Measurements from ENCODE around the gene MOCS2. TPM values are rescaled to one million over a fixed set of nuclear protein-coding genes. Genes with fewer than 3 reads are reported as not detected.

Gene MOCS2
- total and polyA plus RNA-seq, 2 of the 8 experiments (the other 6 are each of a cell fraction or from before 2014, with no cell fraction given) = 6.7 to 16.1 TPM

- POLR2A ChIA-PET (ENCODE audit: partially characterized antibody) = no interaction called here
- 95% methylated on average over 1 of the region's 1 CpG; no CpG with 5 or more reads in 1 of the 2 experiments for WGBS, 2 experiments (ENCODE audit: extremely low coverage in 1 of 2, insufficient coverage in 1 of 2, insufficient read length in 1 of 2, insufficient replicate concordance in 2 of 2, low coverage in 1 of 2, low lambda C conversion rate in 2 of 2, missing lambda C conversion rate in 1 of 2)
- Histone ChIP-seq H4K20me1 (replicated peaks in 1 of 2; ENCODE audit: control insufficient read depth in 1 of 2, insufficient read depth in 2 of 2, low read length in 2 of 2) (no peaks in the 10 kb centered on the region), H2BK20ac (ENCODE audit: low read length) (no peak overlapping the region), H3K4me2 (ENCODE audit: insufficient read depth in 1 of 2, low read depth in 2 of 2, low read length in 2 of 2) (no peak overlapping the region), H3K9me3 (ENCODE audit: insufficient read depth in 2 of 2, low read depth in 1 of 2, low read length in 1 of 2) (no peaks in the 10 kb centered on the region), H3K27ac (ENCODE audit: low read depth, low read length) (no peak overlapping the region), H2AK5ac (ENCODE audit: low read depth, low read length) (no peak overlapping the region), H3K23ac (ENCODE audit: insufficient read length) (no peak overlapping the region), H2AFZ (ENCODE audit: low read length) (no peak overlapping the region), H3K79me2 (ENCODE audit: control insufficient read depth in 1 of 2, insufficient read depth in 2 of 2, low read length in 2 of 2) (no peaks in the 10 kb centered on the region), H3K4me3 (ENCODE audit: extremely low read depth in 1 of 4, insufficient read depth in 2 of 4, low read depth in 3 of 4, low read length in 4 of 4) (no peak overlapping the region), H3K27me3 (replicated peaks in 1 of 4; ENCODE audit: control insufficient read depth in 3 of 4, extremely low read depth in 1 of 4, insufficient read depth in 3 of 4, low read length in 3 of 4) (no peaks in the 10 kb centered on the region), H4K8ac (ENCODE audit: extremely low read depth, insufficient read depth, low read length) (no peak overlapping the region), H4K5ac (ENCODE audit: insufficient read length, low read depth, low read length) (no peak overlapping the region), H3K79me1 (ENCODE audit: low read depth, low read length) (no peaks in the 10 kb centered on the region), H3K18ac (ENCODE audit: extremely low read depth, low read length) (no peak overlapping the region), H3K14ac (ENCODE audit: insufficient read length) (no peak overlapping the region), H3K56ac (replicated peaks; ENCODE audit: insufficient read length, low read depth, low read length) (no peak overlapping the region), H4K91ac (replicated peaks; ENCODE audit: insufficient read length, low read length) (no peak overlapping the region), H3K36me3 (ENCODE audit: control insufficient read depth in 2 of 4, insufficient read depth in 4 of 4, low read length in 3 of 4) (no peaks in the 10 kb centered on the region), H2BK5ac (ENCODE audit: low read depth, low read length) (no peak overlapping the region), H3K9ac (replicated peaks in 1 of 4; ENCODE audit: extremely low read depth in 1 of 4, low read depth in 3 of 4, low read length in 3 of 4) (no peak overlapping the region), H3K23me2 (ENCODE audit: low read depth, low read length) (no peaks in the 10 kb centered on the region), H3K4ac (replicated peaks; ENCODE audit: insufficient read length, low read depth, low read length) (no peak overlapping the region), H2BK15ac (ENCODE audit: low read length) (no peak overlapping the region), H2BK120ac (replicated peaks; ENCODE audit: low read depth, low read length) (no peak overlapping the region), H2BK12ac (ENCODE audit: low read depth, low read length) (no peak overlapping the region), H3K4me1 (replicated peaks in 1 of 4; ENCODE audit: control insufficient read depth in 3 of 4, insufficient read depth in 4 of 4, low read length in 3 of 4) (no peaks in the 10 kb centered on the region)
- CTCF ChIA-PET (ENCODE audit: partially characterized antibody) = interaction anchor here (1.6 kb wide), 1 partner anchor 18 kb away, joined by 6 read pairs; no protein-coding TSS in a partner anchor
- FAIRE-seq (no peak), DNase-seq (ENCODE audit: low read depth in 1 of 2, low spot score in 2 of 2) (no peak)
- TF ChIP-seq CREB1 (IDR thresholded peaks at IDR 0.05) = no peak
- TF ChIP-seq MAX (IDR thresholded peaks at IDR 0.05) = no peak
- no peak for TF ChIP-seq TBP (IDR thresholded peaks at IDR 0.05; ENCODE audit: low read depth, low read length)
- TF ChIP-seq ATF3 (IDR thresholded peaks at IDR 0.05; ENCODE audit: insufficient read depth, low read depth, low read length) = no peak
- no peak for TF ChIP-seq SAP30 (IDR thresholded peaks at IDR 0.05; ENCODE audit: insufficient read depth, insufficient replicate concordance, low read length)
- TF ChIP-seq SRF (IDR thresholded peaks at IDR 0.05; ENCODE audit: low read depth, low read length) = no peak
- no peak for TF ChIP-seq MAFK (IDR thresholded peaks at IDR 0.05; ENCODE audit: low read depth, low read length)
- TF ChIP-seq POLR2A (IDR thresholded peaks at IDR 0.05; ENCODE audit: control extremely low read depth in 1 of 2, low read depth in 2 of 2, low read length in 2 of 2) = no peak
- no peak for TF ChIP-seq EP300 (IDR thresholded peaks at IDR 0.05; ENCODE audit: borderline replicate concordance in 1 of 2, low read depth in 2 of 2, low read length in 2 of 2)
- TF ChIP-seq EGR1 (IDR thresholded peaks at IDR 0.05; ENCODE audit: borderline replicate concordance, low read depth, low read length) = no peak
- TF ChIP-seq CTCF (IDR thresholded peaks at IDR 0.05; ENCODE audit: control extremely low read depth in 1 of 3, insufficient read depth in 1 of 3, low read depth in 1 of 3, low read length in 3 of 3) = no peak
Observed at GRCh38 chr5:53133020-53133419, 23.5 kb upstream of the MOCS2 start.
